IPS-NIHi7 (cell line): ENCODE results near the gene MLN.

Source experiments
- DNase-seq: peaks from one replicate; pipeline ENCODE4 v3.0.0; 2012; ENCODE audit warnings: mixed read lengths; ENCODE audit errors: extremely low spot score

The MLN gene

GRCh38 chr6:33771146-33772081 lies 32.4 kb downstream of the MLN start:
- DNase-seq = peak; percentile 89

DNA sequence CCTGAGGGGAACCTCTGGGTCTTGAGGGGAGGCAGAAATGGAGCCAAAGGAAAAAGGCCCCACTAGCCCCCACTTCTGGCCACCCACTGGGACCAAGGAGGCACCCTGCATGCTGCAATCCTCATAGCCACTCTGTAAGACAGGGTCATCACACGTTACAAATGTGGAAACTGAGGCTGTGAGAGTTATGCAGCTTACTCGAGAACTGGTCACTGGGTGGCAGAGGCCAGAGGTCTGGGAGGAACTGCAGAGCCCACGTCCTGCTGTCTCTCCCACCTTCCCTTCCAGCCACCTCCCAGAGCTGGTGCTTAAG lies 33.0 kb downstream of the MLN start:
- no peak for DNase-seq

DNA sequence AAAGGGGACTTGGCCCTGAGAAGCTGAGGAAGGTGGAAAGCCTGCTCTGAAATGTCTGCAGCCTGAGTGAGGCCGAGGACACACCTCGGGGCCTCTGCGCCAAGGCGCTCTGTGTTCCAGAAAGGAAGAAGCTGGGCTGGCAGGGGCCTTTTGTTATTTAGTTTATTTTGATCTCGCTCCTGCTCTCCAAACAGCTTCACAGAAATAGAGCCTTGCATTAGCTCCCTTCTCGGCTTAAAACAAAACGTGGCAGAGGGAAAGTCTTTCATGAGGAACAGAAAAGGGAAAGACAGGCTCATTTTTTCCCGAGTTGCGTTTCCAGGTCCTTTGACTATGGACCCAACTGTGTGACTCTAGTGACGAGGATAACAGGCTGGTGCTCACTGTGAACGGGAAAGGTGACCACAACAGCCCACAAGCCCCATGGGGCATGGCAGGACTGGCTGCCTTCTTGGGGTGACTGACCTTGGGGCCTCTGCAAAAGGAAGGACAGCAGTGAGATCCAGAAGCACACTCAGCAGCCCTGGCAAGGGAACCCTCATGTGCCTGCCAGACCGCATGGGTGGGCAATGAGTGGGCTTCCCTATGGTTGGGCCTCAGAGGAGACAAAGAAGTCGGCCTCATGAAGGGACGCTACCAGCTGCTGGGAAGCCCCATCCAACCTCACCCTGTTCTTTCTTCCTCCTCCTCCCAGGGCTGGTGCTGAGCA lies 33.5 kb downstream of the MLN start:
- DNase-seq = no peak

GRCh38 chr6:33769248-33769821 lies 34.5 kb downstream of the MLN start:
- no peak for DNase-seq

- peak; percentile 83 for DNase-seq
Observed at GRCh38 chr6:33768644-33769120, 35.1 kb downstream of the MLN start.

- DNase-seq = no peak
Observed at GRCh38 chr6:33766921-33767907, 36.6 kb downstream of the MLN start.

DNA sequence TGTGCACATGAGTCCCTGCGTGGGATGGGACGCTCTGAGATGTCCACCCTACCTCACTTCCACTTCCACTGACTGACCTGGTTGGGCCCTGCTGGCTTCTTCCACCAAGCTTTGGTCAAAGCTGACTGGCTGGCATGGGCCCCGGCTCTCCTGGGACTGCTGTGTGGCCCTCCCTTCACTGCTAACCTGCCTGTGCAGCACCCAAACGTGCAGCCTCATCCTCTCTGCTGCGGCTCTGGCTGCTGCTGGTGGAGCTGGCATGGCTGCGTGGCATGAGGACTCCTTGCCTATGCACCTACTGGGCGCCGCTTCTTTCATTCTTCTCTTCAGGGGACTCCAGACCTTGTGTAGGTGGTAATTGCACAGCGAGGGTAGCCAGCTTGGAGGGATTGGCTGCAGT lies 38.4 kb downstream of the MLN start:
- DNase-seq = no peak

DNA sequence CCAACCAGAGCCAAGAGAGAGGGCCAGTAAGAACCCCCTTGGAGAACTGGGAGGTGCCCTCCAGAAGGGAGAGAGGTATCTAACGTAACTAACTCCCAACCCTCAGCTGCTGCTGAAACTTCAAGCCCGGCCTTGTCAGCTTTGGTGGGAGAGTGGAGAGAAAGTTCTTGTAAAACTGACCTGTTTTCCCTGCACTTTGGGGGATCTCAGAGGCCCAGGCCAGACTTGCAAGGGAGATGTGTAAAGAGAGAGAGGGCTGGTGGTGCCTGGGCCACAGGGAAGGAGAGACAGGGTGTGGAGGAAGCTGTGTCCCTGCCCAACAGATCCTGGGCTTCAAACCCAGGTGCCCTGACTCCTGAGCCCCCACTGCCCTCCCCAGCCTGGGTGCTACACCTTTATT lies 39.8 kb downstream of the MLN start:
- no peak for DNase-seq

GRCh38 chr6:33763483-33763882 lies 40.3 kb downstream of the MLN start:
- DNase-seq = no peak

- no peak for DNase-seq
Observed at GRCh38 chr6:33762713-33763112, 41.1 kb downstream of the MLN start.

GRCh38 chr6:33761922-33762629 lies 41.7 kb downstream of the MLN start:
- DNase-seq = peak; percentile 65

GRCh38 chr6:33761581-33761921 lies 42.3 kb downstream of the MLN start:
- DNase-seq = no peak

DNA sequence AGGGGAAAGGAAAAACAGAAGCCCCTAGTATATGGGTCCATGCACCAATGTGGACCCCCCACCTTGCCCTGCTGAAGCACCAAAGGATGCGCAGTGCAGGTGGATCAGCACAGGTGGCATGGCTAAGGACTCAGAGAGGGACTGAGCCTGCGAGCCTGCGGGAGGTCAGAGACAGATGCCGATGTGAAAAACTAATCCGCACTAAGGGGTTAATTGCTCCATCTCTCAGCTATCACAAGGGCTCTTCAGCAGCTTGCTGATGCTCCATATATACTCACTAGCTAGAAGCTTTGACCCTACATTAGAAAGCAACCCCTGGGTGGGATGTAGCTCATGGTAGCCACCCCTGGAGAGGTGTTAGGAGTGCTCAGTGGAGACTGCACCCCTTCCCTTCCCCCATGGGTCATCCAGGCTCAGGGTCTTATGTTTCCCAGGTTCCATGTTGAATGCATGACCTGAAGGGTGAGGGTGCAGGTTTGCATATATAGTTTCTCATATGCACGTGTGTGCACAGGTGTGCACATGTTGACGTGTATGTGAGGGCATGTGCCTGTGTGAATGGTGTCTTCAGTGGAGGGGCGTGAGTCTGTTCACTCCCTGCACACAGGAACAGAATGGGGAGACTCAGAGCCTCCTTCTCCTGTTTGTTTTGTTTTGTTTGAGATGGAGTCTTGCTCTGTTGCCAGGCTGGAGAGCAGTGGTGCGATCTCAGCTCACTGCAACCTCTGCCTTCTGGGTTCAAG lies 43.7 kb downstream of the MLN start:
- DNase-seq = no peak

DNA sequence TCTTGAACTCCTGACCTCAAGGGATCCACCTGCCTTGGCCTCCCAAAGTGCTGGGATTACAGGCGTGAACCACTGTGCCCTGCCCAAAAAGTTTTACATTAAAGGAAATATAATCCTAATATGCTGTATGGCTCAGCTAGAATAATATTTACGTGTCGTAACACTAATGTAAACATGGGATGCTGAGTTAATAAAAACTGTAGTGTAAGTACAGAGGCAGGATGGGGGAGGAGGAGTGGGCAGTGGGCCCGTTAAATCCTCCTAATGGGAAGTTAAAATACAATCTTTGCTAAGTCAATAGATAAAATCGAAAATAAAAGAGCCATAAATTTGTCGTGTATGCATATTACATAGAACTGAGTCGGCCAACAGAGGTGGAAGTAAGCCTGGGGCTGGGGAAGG lies 45.0 kb downstream of the MLN start:
- no peak for DNase-seq

- no peak for DNase-seq
Observed at GRCh38 chr6:33757906-33758305, 45.9 kb downstream of the MLN start.

GRCh38 chr6:33757113-33757512 lies 46.7 kb downstream of the MLN start:
- no peak for DNase-seq

DNA sequence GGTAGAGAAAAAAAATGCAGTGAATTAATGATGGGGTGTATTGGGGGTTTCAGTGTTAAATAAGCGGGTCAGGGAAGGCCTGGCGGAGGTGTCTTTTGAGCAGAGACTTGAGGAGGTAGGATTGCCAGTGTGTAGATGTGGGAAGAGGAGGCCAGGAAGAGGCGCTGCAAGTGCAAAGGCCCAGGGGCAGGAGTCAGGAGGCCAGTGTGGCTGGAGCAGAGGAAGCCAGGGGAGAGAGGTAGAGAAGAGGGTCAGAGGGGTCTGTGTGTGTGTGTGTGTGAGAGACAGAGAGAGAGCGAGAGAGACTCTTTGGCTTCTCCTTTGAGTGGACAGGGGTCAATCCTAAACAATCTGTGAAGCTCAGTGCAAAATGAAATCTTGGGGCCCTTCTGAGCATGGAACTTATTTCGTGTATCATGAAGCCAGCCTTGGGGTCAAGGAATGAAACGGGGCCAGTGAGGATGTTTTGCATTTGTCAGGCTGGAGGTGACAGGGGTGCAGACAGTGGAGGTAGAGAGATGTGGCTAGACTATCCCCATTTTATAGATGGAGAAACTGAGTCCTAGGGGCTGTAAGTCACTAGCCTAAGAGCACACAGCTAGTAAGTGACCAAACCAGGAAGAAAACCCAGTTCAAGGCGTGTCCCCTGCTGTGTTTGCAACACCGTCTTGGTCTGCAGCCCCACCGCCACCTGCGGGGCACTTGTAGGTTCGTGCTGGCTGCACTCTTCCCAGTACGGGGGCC lies 47.4 kb downstream of the MLN start:
- DNase-seq = no peak

- no peak for DNase-seq
Observed at GRCh38 chr6:33755070-33755869, 48.5 kb downstream of the MLN start.

DNA sequence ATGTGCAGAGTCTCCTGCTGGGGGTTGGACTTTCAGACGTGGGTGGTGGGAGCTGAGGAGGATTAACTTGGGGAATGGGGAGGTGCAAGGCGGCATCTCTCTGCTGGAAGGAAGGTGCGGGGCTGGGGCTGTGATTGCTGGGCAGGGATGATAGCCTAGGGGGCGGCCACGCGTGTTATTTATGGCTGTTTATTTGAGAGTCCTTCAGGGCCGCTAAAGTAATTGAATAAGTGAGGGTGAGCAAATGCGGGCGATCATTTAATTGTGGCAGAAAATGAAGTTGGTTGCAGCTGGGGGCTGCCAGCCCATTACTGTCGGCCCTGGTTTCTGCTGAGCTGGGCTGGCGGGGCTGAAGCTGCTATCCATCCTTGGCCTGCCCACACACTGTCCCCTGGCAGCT lies 49.6 kb downstream of the MLN start:
- no peak for DNase-seq
